ENCODE results near the gene NUP58. TPM values are rescaled to one million over a fixed set of nuclear protein-coding genes. Genes with fewer than 3 reads are reported as not detected.

Gene NUP58
- 56.1 and 82.7 TPM in 2 replicates for total RNA-seq (2014; rRNA removed; shearing (Covaris generic))

GRCh38 chr13:25301347-25302113 is at the start of gene NUP58:
Gene NUP58 (plus strand): TSS chr13:25301625. CDS start chr13:25301774, 149 bp downstream.
- in situ Hi-C loops (cut with HindIII; ENCODE audit: low sequenced_read_pairs) = no loop called here

GRCh38 chr13:25252225-25252624 is 49.2 kb upstream of the NUP58 start:
- in situ Hi-C loops (cut with HindIII; ENCODE audit: low sequenced_read_pairs) = no loop called here
- no peak for DNase-seq (ENCODE audit: low spot score)

More at GRCh38 chr13:25301347-25302113, at the start of gene NUP58:
- peak; percentile 95 for DNase-seq (ENCODE audit: low spot score)

GRCh38 chr13:25252752-25253151 is 48.7 kb upstream of the NUP58 start:
- no peak for DNase-seq (ENCODE audit: low spot score)
- in situ Hi-C loops (cut with HindIII; ENCODE audit: low sequenced_read_pairs) = no loop called here

- in situ Hi-C loops (cut with HindIII; ENCODE audit: low sequenced_read_pairs) = no loop called here
- DNase-seq (ENCODE audit: low spot score) = no peak
These were observed 47.7 kb upstream of the NUP58 start for GRCh38 chr13:25253702-25254101.

GRCh38 chr13:25262261-25262660 is 39.2 kb upstream of the NUP58 start:
- no peak for DNase-seq (ENCODE audit: low spot score)
- in situ Hi-C loops (cut with HindIII; ENCODE audit: low sequenced_read_pairs) = no loop called here

- DNase-seq (ENCODE audit: low spot score) = no peak
- in situ Hi-C loops (cut with HindIII; ENCODE audit: low sequenced_read_pairs) = no loop called here
These were observed 34.7 kb upstream of the NUP58 start for GRCh38 chr13:25266706-25267105.

GRCh38 chr13:25267715-25268114 is 33.7 kb upstream of the NUP58 start:
- in situ Hi-C loops (cut with HindIII; ENCODE audit: low sequenced_read_pairs) = no loop called here
- DNase-seq (ENCODE audit: low spot score) = no peak

- in situ Hi-C loops (cut with HindIII; ENCODE audit: low sequenced_read_pairs) = no loop called here
- DNase-seq (ENCODE audit: low spot score) = no peak
These were observed 32.9 kb upstream of the NUP58 start for GRCh38 chr13:25268561-25268960.

GRCh38 chr13:25276748-25277147 is 24.7 kb upstream of the NUP58 start:
- in situ Hi-C loops (cut with HindIII; ENCODE audit: low sequenced_read_pairs) = no loop called here
- no peak for DNase-seq (ENCODE audit: low spot score)

GRCh38 chr13:25280396-25280795 is 21.0 kb upstream of the NUP58 start:
- no peak for DNase-seq (ENCODE audit: low spot score)
- in situ Hi-C loops (cut with HindIII; ENCODE audit: low sequenced_read_pairs) = no loop called here

GRCh38 chr13:25281193-25281934 is 20.1 kb upstream of the NUP58 start:
- DNase-seq (ENCODE audit: low spot score) = no peak
- in situ Hi-C loops (cut with HindIII; ENCODE audit: low sequenced_read_pairs) = no loop called here

GRCh38 chr13:25281935-25282332 is 19.5 kb upstream of the NUP58 start:
- in situ Hi-C loops (cut with HindIII; ENCODE audit: low sequenced_read_pairs) = no loop called here
- no peak for DNase-seq (ENCODE audit: low spot score)

GRCh38 chr13:25286308-25286968 is 15.0 kb upstream of the NUP58 start:
- in situ Hi-C loops (cut with HindIII; ENCODE audit: low sequenced_read_pairs) = no loop called here
- DNase-seq (ENCODE audit: low spot score) = peak; percentile 51

GRCh38 chr13:25286969-25287961 is 14.2 kb upstream of the NUP58 start, which contains the start of gene MTMR6:
Gene MTMR6 (minus strand): TSS chr13:25287488. CDS start chr13:25287247, 241 bp downstream.
- in situ Hi-C loops (cut with HindIII; ENCODE audit: low sequenced_read_pairs) = no loop called here
- DNase-seq (ENCODE audit: low spot score) = peak; percentile 89

- no peak for DNase-seq (ENCODE audit: low spot score)
- in situ Hi-C loops (cut with HindIII; ENCODE audit: low sequenced_read_pairs) = no loop called here
These were observed 12.5 kb upstream of the NUP58 start for GRCh38 chr13:25288966-25289365.

- no peak for DNase-seq (ENCODE audit: low spot score)
- in situ Hi-C loops (cut with HindIII; ENCODE audit: low sequenced_read_pairs) = no loop called here
These were observed 9.7 kb upstream of the NUP58 start for GRCh38 chr13:25291691-25292090.

- in situ Hi-C loops (cut with HindIII; ENCODE audit: low sequenced_read_pairs) = no loop called here
- no peak for DNase-seq (ENCODE audit: low spot score)
These were observed 9.1 kb upstream of the NUP58 start for GRCh38 chr13:25292301-25292700.

GRCh38 chr13:25295228-25295627 is 6.2 kb upstream of the NUP58 start:
- no peak for DNase-seq (ENCODE audit: low spot score)
- in situ Hi-C loops (cut with HindIII; ENCODE audit: low sequenced_read_pairs) = no loop called here

GRCh38 chr13:25295701-25296100 is 5.7 kb upstream of the NUP58 start:
- in situ Hi-C loops (cut with HindIII; ENCODE audit: low sequenced_read_pairs) = no loop called here
- no peak for DNase-seq (ENCODE audit: low spot score)
